Measurements from ENCODE around the gene PDGFC. TPM values are rescaled to one million over a fixed set of nuclear protein-coding genes. Genes with fewer than 3 reads are reported as not detected.

Gene PDGFC
- total RNA-seq, 2 donors from 2014 or later, result 3.9 to 8.3 TPM

DNA sequence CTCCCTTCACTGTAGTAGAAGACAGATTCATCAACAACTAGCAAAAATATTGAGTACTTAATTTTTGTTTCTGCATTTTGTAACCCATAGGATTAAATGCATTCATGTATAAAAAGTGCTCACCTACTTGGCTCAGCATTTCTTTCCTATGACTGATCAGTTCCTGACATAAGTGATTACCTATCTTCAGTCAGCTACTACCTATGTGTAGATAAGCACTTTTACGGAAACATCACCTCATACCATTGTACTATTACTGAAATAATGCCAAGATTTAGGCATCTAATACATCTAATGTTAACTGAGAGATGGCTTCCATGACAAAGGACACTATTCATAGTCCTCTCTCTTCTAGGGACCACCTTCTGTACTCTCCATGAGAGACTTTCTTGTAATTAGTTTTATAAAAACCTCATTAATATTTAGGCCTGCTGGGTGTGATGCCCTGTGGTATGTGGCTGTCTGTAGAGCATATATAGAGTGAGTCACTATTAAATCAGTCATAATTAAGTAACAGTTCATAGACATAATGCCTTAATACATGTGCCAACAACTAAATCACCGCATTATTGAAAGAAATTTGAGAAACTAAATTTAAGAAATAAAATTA is 147.0 kb downstream of the PDGFC start:
- Histone ChIP-seq H3K9ac (ENCODE audit: low read depth in 2 of 2, low read length in 2 of 2) (no peak overlapping the region), H3K4me3 (no peak overlapping the region), H3K36me3 (no peaks in the 10 kb centered on the region), H3K9me3 (no peaks in the 10 kb centered on the region), H3K27ac (no peak overlapping the region), H3K27me3 (no peaks in the 10 kb centered on the region), H3K4me1 (no peaks in the 10 kb centered on the region)
- intact Hi-C loops (cut with DNase I), result no loop called here
- no peak for DNase-seq
- TF ChIP-seq, protein P1, sequence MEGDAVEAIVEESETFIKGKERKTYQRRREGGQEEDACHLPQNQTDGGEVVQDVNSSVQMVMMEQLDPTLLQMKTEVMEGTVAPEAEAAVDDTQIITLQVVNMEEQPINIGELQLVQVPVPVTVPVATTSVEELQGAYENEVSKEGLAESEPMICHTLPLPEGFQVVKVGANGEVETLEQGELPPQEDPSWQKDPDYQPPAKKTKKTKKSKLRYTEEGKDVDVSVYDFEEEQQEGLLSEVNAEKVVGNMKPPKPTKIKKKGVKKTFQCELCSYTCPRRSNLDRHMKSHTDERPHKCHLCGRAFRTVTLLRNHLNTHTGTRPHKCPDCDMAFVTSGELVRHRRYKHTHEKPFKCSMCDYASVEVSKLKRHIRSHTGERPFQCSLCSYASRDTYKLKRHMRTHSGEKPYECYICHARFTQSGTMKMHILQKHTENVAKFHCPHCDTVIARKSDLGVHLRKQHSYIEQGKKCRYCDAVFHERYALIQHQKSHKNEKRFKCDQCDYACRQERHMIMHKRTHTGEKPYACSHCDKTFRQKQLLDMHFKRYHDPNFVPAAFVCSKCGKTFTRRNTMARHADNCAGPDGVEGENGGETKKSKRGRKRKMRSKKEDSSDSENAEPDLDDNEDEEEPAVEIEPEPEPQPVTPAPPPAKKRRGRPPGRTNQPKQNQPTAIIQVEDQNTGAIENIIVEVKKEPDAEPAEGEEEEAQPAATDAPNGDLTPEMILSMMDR (IDR thresholded peaks at IDR 0.05), result no peak

DNA sequence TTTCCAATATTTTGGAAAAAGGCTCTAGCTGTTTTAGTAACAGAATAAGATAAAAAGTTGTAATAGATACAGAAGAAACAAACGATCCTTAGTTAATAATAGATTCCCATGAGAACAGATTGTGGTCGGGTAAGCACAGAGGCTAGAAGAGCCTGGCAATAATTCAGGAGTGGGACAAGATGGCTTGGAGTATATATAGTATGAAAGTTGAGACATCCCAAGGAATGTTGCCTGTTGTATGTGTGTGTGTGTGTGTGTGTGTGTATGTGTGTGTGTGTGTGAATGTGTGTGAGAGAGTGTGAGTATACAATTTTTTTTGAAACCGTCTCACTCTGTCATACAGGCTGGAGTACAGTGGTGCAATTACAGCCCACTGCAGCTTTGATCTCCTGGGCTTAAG is 150.7 kb downstream of the PDGFC start:
- intact Hi-C loops (cut with DNase I), result no loop called here
- Histone ChIP-seq H3K4me3 (no peak overlapping the region), H3K9me3 (no peaks in the 10 kb centered on the region), H3K27me3 (no peaks in the 10 kb centered on the region), H3K9ac (ENCODE audit: low read depth in 2 of 2, low read length in 2 of 2) (no peak overlapping the region), H3K27ac (no peak overlapping the region), H3K4me1 (no peaks in the 10 kb centered on the region), H3K36me3 (no peaks in the 10 kb centered on the region)
- DNase-seq, result no peak
- TF ChIP-seq, protein P1 (IDR thresholded peaks at IDR 0.05), result no peak

DNA sequence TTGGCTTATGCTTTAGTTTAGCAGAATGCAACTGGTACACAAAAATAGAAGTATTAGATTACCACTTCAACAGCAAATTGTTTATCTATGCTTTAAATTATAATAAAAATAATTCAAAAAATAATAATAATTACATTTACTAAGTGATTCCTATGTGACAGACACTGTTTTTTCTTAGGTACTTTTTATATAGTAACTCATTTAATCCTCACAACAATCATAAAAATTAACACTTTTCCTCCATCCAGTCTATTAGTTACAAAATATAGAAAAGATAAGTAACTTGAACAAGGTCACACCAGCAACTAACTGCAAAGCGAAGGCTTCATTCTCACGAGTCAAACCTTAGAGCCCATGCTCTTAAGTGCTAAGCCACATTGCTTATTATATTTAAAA is 155.2 kb downstream of the PDGFC start:
- TF ChIP-seq, protein P1 (IDR thresholded peaks at IDR 0.05), result no peak
- Histone ChIP-seq H3K27ac (no peak overlapping the region), H3K36me3 (no peaks in the 10 kb centered on the region), H3K27me3 (no peaks in the 10 kb centered on the region), H3K9me3 (no peaks in the 10 kb centered on the region), H3K4me3 (no peak overlapping the region), H3K9ac (ENCODE audit: low read depth in 2 of 2, low read length in 2 of 2) (no peak overlapping the region), H3K4me1 (no peaks in the 10 kb centered on the region)
- DNase-seq, result no peak
- intact Hi-C loops (cut with DNase I), result no loop called here

DNA sequence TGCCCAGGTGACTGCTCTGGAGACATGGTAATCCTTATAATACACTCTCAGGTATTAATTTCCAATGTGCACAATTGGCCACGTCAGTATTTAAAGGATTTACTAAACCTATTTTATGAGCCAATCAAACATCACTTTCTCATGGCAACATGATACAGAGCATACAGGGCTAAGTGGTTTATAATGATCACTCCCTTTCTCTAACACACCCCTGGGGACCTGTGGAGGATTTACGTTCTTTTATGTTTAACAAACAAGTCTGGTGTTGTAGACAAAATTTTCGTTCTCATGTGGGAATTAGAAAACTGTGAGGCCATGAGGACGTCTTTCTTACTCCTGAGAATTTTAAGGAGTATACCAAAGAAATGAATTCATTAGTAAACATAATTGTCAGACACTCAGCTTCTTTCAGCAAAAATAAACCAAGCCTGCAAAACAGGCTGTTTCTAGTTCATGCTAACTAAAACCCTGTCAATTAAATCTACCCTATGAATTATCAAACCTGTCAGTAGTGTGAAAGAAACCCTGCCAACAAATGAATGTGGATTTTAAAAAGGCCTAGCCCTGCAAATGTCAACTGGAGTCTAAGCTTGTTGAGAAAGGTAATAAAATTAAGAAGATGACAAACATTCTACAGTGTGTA is 155.8 kb downstream of the PDGFC start:
- no peaks in the 10 kb centered on the region for H3K27me3 ChIP-seq
- no peaks in the 10 kb centered on the region for H3K9me3 ChIP-seq
- no peak for DNase-seq
- intact Hi-C loops (cut with DNase I), result no loop called here
- no peak overlapping the region for H3K4me3 ChIP-seq
- H3K36me3 ChIP-seq, result no peaks in the 10 kb centered on the region
- TF ChIP-seq, protein P1 (IDR thresholded peaks at IDR 0.05), result no peak
- H3K27ac ChIP-seq, result no peak overlapping the region
- no peaks in the 10 kb centered on the region for H3K4me1 ChIP-seq
- H3K9ac ChIP-seq (ENCODE audit: low read depth in 2 of 2, low read length in 2 of 2), result no peak overlapping the region

DNA sequence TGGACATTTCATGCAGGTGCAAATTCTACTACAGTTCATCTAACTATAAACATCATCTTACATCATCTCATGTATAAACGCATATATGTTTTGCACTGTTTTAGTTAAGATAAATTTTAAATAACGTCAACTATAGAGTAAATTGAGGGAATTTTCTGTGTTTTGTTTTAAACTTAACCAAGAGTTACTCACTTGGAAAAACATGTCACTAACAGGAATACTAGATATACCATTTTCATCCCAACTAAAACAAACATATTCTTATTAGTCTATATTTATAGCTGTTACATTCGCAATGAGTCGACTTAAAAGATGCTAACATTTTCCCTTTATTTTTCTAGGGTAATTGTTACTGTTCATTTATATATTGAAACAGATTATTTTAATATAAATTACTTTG is 159.6 kb downstream of the PDGFC start:
- Histone ChIP-seq H3K36me3 (no peaks in the 10 kb centered on the region), H3K27ac (no peak overlapping the region), H3K9me3 (no peaks in the 10 kb centered on the region), H3K9ac (ENCODE audit: low read depth in 2 of 2, low read length in 2 of 2) (no peak overlapping the region), H3K27me3 (no peaks in the 10 kb centered on the region), H3K4me3 (no peak overlapping the region), H3K4me1 (no peaks in the 10 kb centered on the region)
- no peak for DNase-seq
- TF ChIP-seq, protein P1 (IDR thresholded peaks at IDR 0.05), result no peak
- intact Hi-C loops (cut with DNase I), result no loop called here

Measured in colonic mucosa (tissue), 4 donors.